ENCODE results near the gene SPINK2.

GRCh38 chr4:56788081-56788480 lies 33.4 kb downstream of the SPINK2 start:
- no peak for TF ChIP-seq CTCF (IDR thresholded peaks at IDR 0.05)
- no peak for TF ChIP-seq EZH2 (IDR thresholded peaks at IDR 0.05)
